Mesothelial cell of epicardium (in vitro differentiated cells): Measurements from ENCODE around the gene GRK4. TPM values are rescaled to one million over a fixed set of nuclear protein-coding genes. Genes with fewer than 3 reads are reported as not detected.

Experiments used
- DNase-seq, 2 experiments: peaks; one replicate each; pipeline ENCODE4 v3.0.0; 2021; ENCODE audit warnings: low spot score in 2 of 2; ENCODE audit not compliant: unreplicated experiment in 2 of 2
- H3K27ac Mint-ChIP-seq: 2 replicates; pipeline ENCODE4 v1.8.0; 2021; ENCODE audit warnings: mixed read lengths
- H3K27me3 Mint-ChIP-seq: 2 replicates; pipeline ENCODE4 v1.8.0; 2021; ENCODE audit warnings: low read depth, mixed read lengths
- H3K36me3 Mint-ChIP-seq: 2 replicates; pipeline ENCODE4 v1.8.0; 2021; ENCODE audit warnings: mixed read lengths
- H3K4me1 Mint-ChIP-seq: 2 replicates; pipeline ENCODE4 v1.8.0; 2021; ENCODE audit warnings: mixed read lengths
- H3K4me3 Mint-ChIP-seq: 2 replicates; pipeline ENCODE4 v1.8.0; 2021; ENCODE audit warnings: mild to moderate bottlenecking, moderate library complexity, mixed read lengths
- H3K9me3 Mint-ChIP-seq: 2 replicates; pipeline ENCODE4 v1.8.0; 2021; ENCODE audit warnings: mixed read lengths
- CTCF ChIP-seq: fragments of 200-600 bp; sonication (generic); IDR thresholded peaks from one replicate; pipeline ENCODE4 v1.5.0; 2021; ENCODE audit warnings: antibody characterized with exemption; ENCODE audit not compliant: unreplicated experiment
- total RNA-seq: library from RNA; stranded (reverse); gene quantifications from 3 replicates; pipeline ENCODE4 v1.2.1, GENCODE V29; 2021

The GRK4 gene
- total RNA-seq, 1 donor from 2014 or later = 18.4 TPM

- H3K4me3 Mint-ChIP-seq = peak within 1 kb of the TSS; percentile 92
- H3K27ac Mint-ChIP-seq = peak within 1 kb of the TSS; percentile 99
- H3K27me3 Mint-ChIP-seq = no peaks in the 10 kb centered on the region
- peaks cover 20% of the 10 kb centered on the region for H3K4me1 Mint-ChIP-seq
- DNase-seq = peak; percentile 95 to 98
- H3K36me3 Mint-ChIP-seq = no peaks in the 10 kb centered on the region
- H3K9me3 Mint-ChIP-seq = no peaks in the 10 kb centered on the region
- TF ChIP-seq CTCF = no peak
Measured at GRCh38 chr4:3074078-3074845, 110.9 kb downstream of the GRK4 start, which contains the start of the genes HTT and HTT-AS. HTT (plus strand) TSS chr4:3074681; CDS start chr4:3074826, 145 bp downstream. HTT-AS (minus strand) TSS chr4:3074538.

GRCh38 chr4:3074846-3075651 lies 111.7 kb downstream of the GRK4 start:
- Mint-ChIP-seq H3K4me1 (peaks cover 20% of the 10 kb centered on the region), H3K4me3 (peak overlapping the region; percentile 92), H3K27ac (peak overlapping the region; percentile 99), H3K36me3 (no peaks in the 10 kb centered on the region), H3K27me3 (no peaks in the 10 kb centered on the region), H3K9me3 (no peaks in the 10 kb centered on the region)
- peak; percentile 44 to 75 for DNase-seq
- no peak for TF ChIP-seq CTCF

GRCh38 chr4:3075652-3075981 lies 112.2 kb downstream of the GRK4 start:
- DNase-seq = no peak
- Mint-ChIP-seq H3K4me3 (peak overlapping the region; percentile 92), H3K9me3 (no peaks in the 10 kb centered on the region), H3K27ac (peak overlapping the region; percentile 99), H3K4me1 (peaks cover 20% of the 10 kb centered on the region), H3K36me3 (peaks cover 2% of the 10 kb centered on the region), H3K27me3 (no peaks in the 10 kb centered on the region)
- no peak for TF ChIP-seq CTCF

- Mint-ChIP-seq H3K27me3 (no peaks in the 10 kb centered on the region), H3K36me3 (peaks cover 2% of the 10 kb centered on the region), H3K4me1 (peaks cover 24% of the 10 kb centered on the region), H3K27ac (peak overlapping the region; percentile 79), H3K4me3 (no peak overlapping the region), H3K9me3 (no peaks in the 10 kb centered on the region)
- no peak for DNase-seq
- no peak for TF ChIP-seq CTCF
Measured at GRCh38 chr4:3077796-3078195, 114.4 kb downstream of the GRK4 start.

GRCh38 chr4:3079694-3080123 lies 116.3 kb downstream of the GRK4 start:
- peaks cover 28% of the 10 kb centered on the region for H3K4me1 Mint-ChIP-seq
- TF ChIP-seq CTCF = no peak
- no peaks in the 10 kb centered on the region for H3K9me3 Mint-ChIP-seq
- H3K27me3 Mint-ChIP-seq = no peaks in the 10 kb centered on the region
- no peak overlapping the region for H3K4me3 Mint-ChIP-seq
- H3K36me3 Mint-ChIP-seq = peaks cover 5% of the 10 kb centered on the region
- DNase-seq = no peak
- H3K27ac Mint-ChIP-seq = no peak overlapping the region
